Sigmoid colon (tissue), 4 donors: Measurements from ENCODE around the gene DHX16.
"Not testable (repeated sequence)": the region's sequence is repeated elsewhere in the genome, so short reads cannot be mapped to it uniquely, and the experiment has no call there.

Experiments
- EP300 ChIP-seq, 4 donors: sonication (generic); formaldehyde crosslinking; IDR thresholded peaks; one replicate each; pipeline ENCODE4 v1.6.1; 2017; ENCODE audit warnings: antibody characterized with exemption in 4 of 4
- POLR2A ChIP-seq, 2 donors: fragments of 450-650 bp; IDR thresholded peaks; one replicate each; pipeline ENCODE4 v1.6.1; 2016; ENCODE audit warnings: antibody characterized with exemption in 2 of 2, mild to moderate bottlenecking in 2 of 2, moderate library complexity in 2 of 2
- POLR2AphosphoS5 ChIP-seq, 4 donors: sonication (generic); formaldehyde crosslinking; IDR thresholded peaks; one replicate each; pipeline ENCODE4 v1.6.1; 2017; ENCODE audit warnings: antibody characterized with exemption in 4 of 4
- TF ChIP-seq, protein P1 (sequence below), 4 experiments: fragments of 450-650 bp in 3 of 4; fragments of 200-600 bp in 1 of 4; IDR thresholded peaks; one replicate each; pipeline ENCODE4 v1.5.1; 2016 to 2019; ENCODE audit warnings: antibody characterized with exemption in 4 of 4, mild to moderate bottlenecking in 3 of 4, moderate library complexity in 2 of 4

DNA sequence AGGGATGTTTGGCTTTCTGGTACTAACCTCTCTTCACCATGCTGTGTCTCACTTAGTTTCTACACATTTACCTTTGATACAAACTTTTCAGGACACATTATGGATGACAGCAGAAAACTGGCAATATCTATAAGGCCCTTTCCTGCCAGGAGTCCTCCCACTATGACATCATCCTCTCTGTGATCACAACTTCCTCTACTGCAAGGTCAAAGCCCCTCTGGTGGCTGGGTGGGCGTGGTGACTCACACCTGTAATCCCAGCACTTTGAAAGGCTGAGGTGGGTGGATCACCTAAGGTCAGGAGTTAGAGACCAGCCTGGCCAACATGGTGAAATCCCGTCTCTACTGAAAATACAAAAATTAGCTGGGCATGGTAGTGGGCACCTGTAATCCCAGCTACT lies 6.5 kb downstream of the DHX16 start:
- TF ChIP-seq, protein P1, sequence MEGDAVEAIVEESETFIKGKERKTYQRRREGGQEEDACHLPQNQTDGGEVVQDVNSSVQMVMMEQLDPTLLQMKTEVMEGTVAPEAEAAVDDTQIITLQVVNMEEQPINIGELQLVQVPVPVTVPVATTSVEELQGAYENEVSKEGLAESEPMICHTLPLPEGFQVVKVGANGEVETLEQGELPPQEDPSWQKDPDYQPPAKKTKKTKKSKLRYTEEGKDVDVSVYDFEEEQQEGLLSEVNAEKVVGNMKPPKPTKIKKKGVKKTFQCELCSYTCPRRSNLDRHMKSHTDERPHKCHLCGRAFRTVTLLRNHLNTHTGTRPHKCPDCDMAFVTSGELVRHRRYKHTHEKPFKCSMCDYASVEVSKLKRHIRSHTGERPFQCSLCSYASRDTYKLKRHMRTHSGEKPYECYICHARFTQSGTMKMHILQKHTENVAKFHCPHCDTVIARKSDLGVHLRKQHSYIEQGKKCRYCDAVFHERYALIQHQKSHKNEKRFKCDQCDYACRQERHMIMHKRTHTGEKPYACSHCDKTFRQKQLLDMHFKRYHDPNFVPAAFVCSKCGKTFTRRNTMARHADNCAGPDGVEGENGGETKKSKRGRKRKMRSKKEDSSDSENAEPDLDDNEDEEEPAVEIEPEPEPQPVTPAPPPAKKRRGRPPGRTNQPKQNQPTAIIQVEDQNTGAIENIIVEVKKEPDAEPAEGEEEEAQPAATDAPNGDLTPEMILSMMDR (IDR thresholded peaks at IDR 0.05) = not testable (repeated sequence)
- not testable (repeated sequence) for TF ChIP-seq POLR2AphosphoS5, POLR2A, EP300 (IDR thresholded peaks at IDR 0.05)
